ENCODE data around the gene BAIAP2. TPM values are rescaled to one million over a fixed set of nuclear protein-coding genes. Genes with fewer than 3 reads are reported as not detected.

Gene BAIAP2
- polyA plus RNA-seq, 6 donors from 2014 or later, result 0.19 to 6.1 (median 0.79) TPM

GRCh38 chr17:81037798-81038733, 3.1 kb downstream of the BAIAP2 start:
- Mint-ChIP-seq H3K9me3 (no peaks in the 10 kb centered on the region), H3K4me3 (peak overlapping the region in 4 of 8 donors; percentile 12 to 80 (median 36)), H3K27me3 (peaks cover 17 to 56% (median 30%) of the 10 kb centered on the region in 3 donors), H3K4me1 (peaks cover 13 to 18% (median 14%) of the 10 kb centered on the region in 3 donors), H3K36me3 (no peaks in the 10 kb centered on the region), H3K27ac (peak overlapping the region in 2 of 6 donors; percentile 36 to 44)
- no peak for ATAC-seq (ENCODE audit: low read depth in 2 of 2)
- DNase-seq, result no peak

- Mint-ChIP-seq H3K4me3 (no peak overlapping the region), H3K4me1 (peaks cover 4 to 8% (median 6%) of the 10 kb centered on the region in 3 donors), H3K27me3 (peaks cover 7 to 46% (median 20%) of the 10 kb centered on the region in 3 donors), H3K9me3 (no peaks in the 10 kb centered on the region), H3K27ac (no peak overlapping the region), H3K36me3 (no peaks in the 10 kb centered on the region)
- DNase-seq (no peak), ATAC-seq (ENCODE audit: low read depth in 2 of 2) (no peak)
Measured at GRCh38 chr17:81039096-81039495, 4.1 kb downstream of the BAIAP2 start.

- no peaks in the 10 kb centered on the region for H3K9me3 Mint-ChIP-seq
- no peaks in the 10 kb centered on the region for H3K36me3 Mint-ChIP-seq
- DNase-seq (no peak), ATAC-seq (ENCODE audit: low read depth in 2 of 2) (no peak)
- H3K27ac Mint-ChIP-seq, result no peak overlapping the region
- peaks cover 2 to 6% (median 3%) of the 10 kb centered on the region in 3 donors for H3K4me1 Mint-ChIP-seq
- peak overlapping the region in 1 of 8 donors; percentile 22 for H3K4me3 Mint-ChIP-seq
- H3K27me3 Mint-ChIP-seq, result peaks cover 6 to 52% (median 17%) of the 10 kb centered on the region in 3 donors
Measured at GRCh38 chr17:81039854-81040758, 5.2 kb downstream of the BAIAP2 start.

- no peak overlapping the region for H3K27ac Mint-ChIP-seq
- peaks cover 0 to 2% (median under 1%) of the 10 kb centered on the region in 3 donors for H3K4me1 Mint-ChIP-seq
- DNase-seq (no peak), ATAC-seq (ENCODE audit: low read depth in 2 of 2) (peak in 1 of 2 donors; percentile 28)
- no peaks in the 10 kb centered on the region for H3K36me3 Mint-ChIP-seq
- peaks cover 6 to 51% (median 18%) of the 10 kb centered on the region in 3 donors for H3K27me3 Mint-ChIP-seq
- H3K9me3 Mint-ChIP-seq, result no peaks in the 10 kb centered on the region
- H3K4me3 Mint-ChIP-seq, result no peak overlapping the region
Measured at GRCh38 chr17:81040791-81041337, 5.9 kb downstream of the BAIAP2 start.

- H3K27me3 Mint-ChIP-seq, result peaks cover 0 to 46% (median 14%) of the 10 kb centered on the region in 3 donors
- no peak for DNase-seq
- no peaks in the 10 kb centered on the region for H3K9me3 Mint-ChIP-seq
- no peak overlapping the region for H3K27ac Mint-ChIP-seq
- no peaks in the 10 kb centered on the region for H3K4me1 Mint-ChIP-seq
- no peak for ATAC-seq (ENCODE audit: low read depth in 2 of 2)
- H3K4me3 Mint-ChIP-seq, result no peak overlapping the region
- no peaks in the 10 kb centered on the region for H3K36me3 Mint-ChIP-seq
Measured at GRCh38 chr17:81042606-81043005, 7.7 kb downstream of the BAIAP2 start.

GRCh38 chr17:81043319-81043724, 8.4 kb downstream of the BAIAP2 start:
- Mint-ChIP-seq H3K36me3 (no peaks in the 10 kb centered on the region), H3K4me3 (no peak overlapping the region), H3K27me3 (peaks cover 0 to 39% (median 7%) of the 10 kb centered on the region in 3 donors), H3K9me3 (no peaks in the 10 kb centered on the region), H3K4me1 (no peaks in the 10 kb centered on the region), H3K27ac (peak overlapping the region in 1 of 6 donors; percentile 32)
- ATAC-seq (ENCODE audit: low read depth in 2 of 2), result no peak
- DNase-seq, result no peak

GRCh38 chr17:81043725-81044427, 8.9 kb downstream of the BAIAP2 start:
- no peak overlapping the region for H3K4me3 Mint-ChIP-seq
- no peak for DNase-seq
- H3K27ac Mint-ChIP-seq, result peak overlapping the region in 1 of 6 donors; percentile 32
- no peaks in the 10 kb centered on the region for H3K36me3 Mint-ChIP-seq
- no peaks in the 10 kb centered on the region for H3K9me3 Mint-ChIP-seq
- H3K4me1 Mint-ChIP-seq, result peaks cover 0 to 4% (median 0%) of the 10 kb centered on the region in 3 donors
- ATAC-seq (ENCODE audit: low read depth in 2 of 2), result no peak
- H3K27me3 Mint-ChIP-seq, result peaks cover 0 to 39% (median 7%) of the 10 kb centered on the region in 3 donors

GRCh38 chr17:81044428-81044763, 9.4 kb downstream of the BAIAP2 start:
- no peak for ATAC-seq (ENCODE audit: low read depth in 2 of 2)
- Mint-ChIP-seq H3K27me3 (peaks cover 2 to 39% (median 7%) of the 10 kb centered on the region in 3 donors), H3K27ac (no peak overlapping the region), H3K4me1 (peaks cover 0 to 9% (median 2%) of the 10 kb centered on the region in 3 donors), H3K36me3 (no peaks in the 10 kb centered on the region), H3K4me3 (no peak overlapping the region), H3K9me3 (no peaks in the 10 kb centered on the region)
- no peak for DNase-seq

GRCh38 chr17:81044764-81045589, 10.0 kb downstream of the BAIAP2 start:
- peaks cover 0 to 12% (median 4%) of the 10 kb centered on the region in 3 donors for H3K4me1 Mint-ChIP-seq

GRCh38 chr17:81045590-81046095, 10.7 kb downstream of the BAIAP2 start:
- Mint-ChIP-seq H3K4me3 (no peak overlapping the region), H3K27ac (no peak overlapping the region), H3K36me3 (no peaks in the 10 kb centered on the region), H3K9me3 (no peaks in the 10 kb centered on the region), H3K27me3 (peaks cover 4 to 31% (median 7%) of the 10 kb centered on the region in 3 donors), H3K4me1 (peaks cover 0 to 12% (median 4%) of the 10 kb centered on the region in 3 donors)
- DNase-seq (no peak), ATAC-seq (ENCODE audit: low read depth in 2 of 2) (no peak)

More at GRCh38 chr17:81044764-81045589, 10.0 kb downstream of the BAIAP2 start:
- DNase-seq (no peak), ATAC-seq (ENCODE audit: low read depth in 2 of 2) (no peak)
- Mint-ChIP-seq H3K27ac (peak overlapping the region in 1 of 6 donors; percentile 86), H3K27me3 (peaks cover 4 to 36% (median 7%) of the 10 kb centered on the region in 3 donors), H3K9me3 (no peaks in the 10 kb centered on the region), H3K4me3 (no peak overlapping the region), H3K36me3 (no peaks in the 10 kb centered on the region)

GRCh38 chr17:81046132-81046769, 11.3 kb downstream of the BAIAP2 start:
- no peaks in the 10 kb centered on the region for H3K36me3 Mint-ChIP-seq

More at GRCh38 chr17:81046132-81046769, 11.3 kb downstream of the BAIAP2 start:
- Mint-ChIP-seq H3K27ac (no peak overlapping the region), H3K4me3 (no peak overlapping the region), H3K27me3 (peaks cover 4 to 31% (median 7%) of the 10 kb centered on the region in 3 donors), H3K9me3 (no peaks in the 10 kb centered on the region), H3K4me1 (peaks cover 0 to 12% (median 4%) of the 10 kb centered on the region in 3 donors)
- no peak for ATAC-seq (ENCODE audit: low read depth in 2 of 2)
- DNase-seq, result no peak

All from naive B cell (primary cell).